Pancreas (tissue), 10 donors: Measurements from ENCODE around the gene PTK7. TPM values are rescaled to one million over a fixed set of nuclear protein-coding genes. Genes with fewer than 3 reads are reported as not detected.

Experiments used
- ATAC-seq, 4 donors: fragments of 200-7000 bp; cut with Tn5 transposase; one replicate each; pipeline versions ENCODE4 v1.8.0 to v1.9.1; 2020; ENCODE audit warnings: mild to moderate bottlenecking in 4 of 4, moderate library complexity in 4 of 4
- DNase-seq, 6 donors: peaks; one replicate each; pipeline ENCODE4 v3.0.0-alpha.2; 2020
- FAIRE-seq: peaks from 2 replicates; lab custom pipeline; 2012; peaks lifted over from hg19 to GRCh38; lab: Jason Lieb, UNC
- H3K27ac ChIP-seq, 4 donors: fragments of 200-600 bp; sonication (generic); 1 replicate in 3 of 4; 2 replicates in 1 of 4; pipeline versions ENCODE4 v1.5.0 to v1.8.0; 2020
- H3K27me3 ChIP-seq, 4 donors: fragments of 200-600 bp; one replicate each; pipeline ENCODE4 v1.8.0; 2021
- H3K36me3 ChIP-seq, 3 donors: fragments of 200-600 bp; sonication (generic) in 1 of 3; one replicate each; pipeline versions ENCODE4 v1.5.0 to v1.8.0; 2020 to 2021
- H3K4me1 ChIP-seq, 3 donors: fragments of 200-600 bp; one replicate each; pipeline ENCODE4 v1.8.0; 2021
- H3K4me3 ChIP-seq, 4 donors: fragments of 200-600 bp; sonication (generic) in 2 of 4; one replicate each; pipeline versions ENCODE4 v1.5.0 to v1.8.0; 2020 to 2021
- H3K9me3 ChIP-seq, 4 donors: fragments of 200-600 bp; one replicate each; pipeline ENCODE4 v1.8.0; 2021
- WGBS, 2 donors: extraction: QIAGEN DNeasy Blood & Tissue Kit; methylation state at CpG; one replicate each; pipeline ENCODE4 v1.1.7; 2013; 5-methylcytosine and 5-hydroxymethylcytosine counted together
- intact Hi-C, 3 donors: fragments of 100-400 bp; cut with DNase I; formaldehyde crosslinking; loops; one replicate each; pipeline versions ENCODE4 v1.11.1 to v1.14.2; 2022
- polyA plus RNA-seq, 2 donors: library from polyadenylated mRNA; stranded (reverse); fragments of 200-250 nt; gene quantifications; one replicate each; pipeline ENCODE4 v1.2.3, GENCODE V29; 2013
- total RNA-seq, 6 donors: library from RNA; stranded (reverse); fragmentation: NEBNext Ultra II Directional in 4 of 6; extraction: Animal tissue kit (Norgen Biotek cat#: 25700) in 4 of 6; gene quantifications; one replicate each; pipeline versions ENCODE4 v1.2.1 to v1.2.4, GENCODE V29; 2021 to 2023
- TF ChIP-seq, protein P1 (sequence below), 4 donors: fragments of 200-600 bp; sonication (generic) in 3 of 4; IDR thresholded peaks; one replicate each; pipeline versions ENCODE4 v1.5.0 to v1.8.0; 2021; ENCODE audit warnings: antibody characterized with exemption in 4 of 4
- donor health status: healthy with polysubstance abuse.
- donor health status: DM: no; HTN: no; CAD: no; lungs with moderate emphysema.
- donor health status: DM: no; HTN: no; CAD: no.
- donor health status: control.
- donor health status: control.
- donor health status: Bipolar disorder and iron deficiency.
- donor health status: DM: yes; HTN: yes; CAD: no.
- donor health status: DM: no; HTN: no; CAD: no.
- donor health status: DM: no; HTN: no; CAD: no.
- donor health status: DM: yes; HTN: yes; CAD: no.

The PTK7 gene
- total and polyA plus RNA-seq, 8 donors = 9.8 to 44.2 (median 18.4) TPM

DNA sequence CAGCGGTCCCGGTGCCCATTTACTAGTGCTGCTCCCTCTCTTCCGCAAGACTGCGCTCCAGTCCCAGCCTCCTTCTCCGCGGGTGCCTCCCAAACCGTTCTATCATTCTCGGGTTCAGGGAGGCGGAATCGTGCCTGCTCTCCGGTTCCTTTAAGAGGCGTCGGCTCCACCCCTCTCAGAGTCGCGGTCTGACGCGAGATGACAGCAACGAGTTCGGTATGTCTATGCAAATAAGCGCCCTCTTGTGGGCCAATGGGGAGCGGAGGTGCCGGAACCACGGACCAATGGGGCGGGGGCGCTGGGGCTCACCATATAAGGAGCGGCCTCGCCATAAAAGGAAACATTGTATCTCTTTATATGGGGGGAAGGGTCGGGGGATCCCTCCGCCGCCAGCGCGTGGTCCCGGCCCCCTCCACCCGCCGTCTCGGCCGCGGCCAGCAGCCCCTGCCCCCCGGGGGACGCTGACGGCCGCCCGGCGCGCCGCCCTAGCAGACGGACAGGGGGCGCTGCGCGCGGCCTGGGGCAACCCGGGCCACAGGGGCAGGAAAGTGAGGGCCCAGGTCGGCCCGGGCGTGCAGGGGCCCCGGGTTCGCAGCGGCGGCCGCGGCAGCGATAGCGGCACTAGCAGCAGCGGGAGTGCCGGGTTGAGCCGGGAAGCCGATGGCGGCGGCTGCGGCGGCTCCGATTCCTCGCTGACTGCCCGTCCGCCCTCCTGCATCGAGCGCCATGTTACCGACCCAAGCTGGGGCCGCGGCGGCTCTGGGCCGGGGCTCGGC lies 95.0 kb downstream of the PTK7 start, which contains the start of gene SRF:
SRF (plus strand) TSS at position 339 of the 776 bp plus-strand sequence; CDS start at position 727, 388 bp downstream.
- peak; percentile 47 for FAIRE-seq
- peak; percentile 73 to 84 (median 78) for ATAC-seq

DNA sequence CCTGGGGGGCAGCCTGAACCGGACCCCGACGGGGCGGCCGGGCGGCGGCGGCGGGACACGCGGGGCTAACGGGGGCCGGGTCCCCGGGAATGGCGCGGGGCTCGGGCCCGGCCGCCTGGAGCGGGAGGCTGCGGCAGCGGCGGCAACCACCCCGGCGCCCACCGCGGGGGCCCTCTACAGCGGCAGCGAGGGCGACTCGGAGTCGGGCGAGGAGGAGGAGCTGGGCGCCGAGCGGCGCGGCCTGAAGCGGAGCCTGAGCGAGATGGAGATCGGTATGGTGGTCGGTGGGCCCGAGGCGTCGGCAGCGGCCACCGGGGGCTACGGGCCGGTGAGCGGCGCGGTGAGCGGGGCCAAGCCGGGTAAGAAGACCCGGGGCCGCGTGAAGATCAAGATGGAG lies 95.6 kb downstream of the PTK7 start:
- no peak for FAIRE-seq
- Histone ChIP-seq H3K27ac (peak overlapping the region; percentile 88 to 97 (median 94)), H3K4me1 (peaks cover 8 to 23% (median 23%) of the 10 kb centered on the region in 3 donors), H3K36me3 (peaks cover 0 to 13% (median 0%) of the 10 kb centered on the region in 3 donors), H3K9me3 (no peaks in the 10 kb centered on the region), H3K27me3 (no peaks in the 10 kb centered on the region), H3K4me3 (peak overlapping the region; percentile 68 to 97 (median 87))
- ATAC-seq = peak in 1 of 4 donors; percentile 0
- DNase-seq = peak in 4 of 6 donors; percentile 33 to 86 (median 56)
- TF ChIP-seq, protein P1, sequence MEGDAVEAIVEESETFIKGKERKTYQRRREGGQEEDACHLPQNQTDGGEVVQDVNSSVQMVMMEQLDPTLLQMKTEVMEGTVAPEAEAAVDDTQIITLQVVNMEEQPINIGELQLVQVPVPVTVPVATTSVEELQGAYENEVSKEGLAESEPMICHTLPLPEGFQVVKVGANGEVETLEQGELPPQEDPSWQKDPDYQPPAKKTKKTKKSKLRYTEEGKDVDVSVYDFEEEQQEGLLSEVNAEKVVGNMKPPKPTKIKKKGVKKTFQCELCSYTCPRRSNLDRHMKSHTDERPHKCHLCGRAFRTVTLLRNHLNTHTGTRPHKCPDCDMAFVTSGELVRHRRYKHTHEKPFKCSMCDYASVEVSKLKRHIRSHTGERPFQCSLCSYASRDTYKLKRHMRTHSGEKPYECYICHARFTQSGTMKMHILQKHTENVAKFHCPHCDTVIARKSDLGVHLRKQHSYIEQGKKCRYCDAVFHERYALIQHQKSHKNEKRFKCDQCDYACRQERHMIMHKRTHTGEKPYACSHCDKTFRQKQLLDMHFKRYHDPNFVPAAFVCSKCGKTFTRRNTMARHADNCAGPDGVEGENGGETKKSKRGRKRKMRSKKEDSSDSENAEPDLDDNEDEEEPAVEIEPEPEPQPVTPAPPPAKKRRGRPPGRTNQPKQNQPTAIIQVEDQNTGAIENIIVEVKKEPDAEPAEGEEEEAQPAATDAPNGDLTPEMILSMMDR (IDR thresholded peaks at IDR 0.05) = no peak
- 0 to 1% methylated on average over 30 to 57 of the region's 57 CpGs for WGBS, 2 donors
- intact Hi-C loops = no loop called here

More for the DNA sequence above, 95.0 kb downstream of the PTK7 start, which contains the start of gene SRF:
- Histone ChIP-seq H3K9me3 (no peaks in the 10 kb centered on the region), H3K36me3 (peaks cover 0 to 7% (median 0%) of the 10 kb centered on the region in 3 donors), H3K27me3 (no peaks in the 10 kb centered on the region), H3K4me3 (peak within 1 kb of the TSS; percentile 68 to 97 (median 87)), H3K27ac (peak within 1 kb of the TSS; percentile 88 to 97 (median 94)), H3K4me1 (peaks cover 8 to 23% (median 23%) of the 10 kb centered on the region in 3 donors)
- TF ChIP-seq, protein P1 (IDR thresholded peaks at IDR 0.05) = peak; percentile 51 to 66 (median 60)
- intact Hi-C loops = no loop called here
- 0% methylated on average over 50 to 83 of the region's 83 CpGs for WGBS, 2 donors
- DNase-seq = peak; percentile 97 to 100 (median 99)

DNA sequence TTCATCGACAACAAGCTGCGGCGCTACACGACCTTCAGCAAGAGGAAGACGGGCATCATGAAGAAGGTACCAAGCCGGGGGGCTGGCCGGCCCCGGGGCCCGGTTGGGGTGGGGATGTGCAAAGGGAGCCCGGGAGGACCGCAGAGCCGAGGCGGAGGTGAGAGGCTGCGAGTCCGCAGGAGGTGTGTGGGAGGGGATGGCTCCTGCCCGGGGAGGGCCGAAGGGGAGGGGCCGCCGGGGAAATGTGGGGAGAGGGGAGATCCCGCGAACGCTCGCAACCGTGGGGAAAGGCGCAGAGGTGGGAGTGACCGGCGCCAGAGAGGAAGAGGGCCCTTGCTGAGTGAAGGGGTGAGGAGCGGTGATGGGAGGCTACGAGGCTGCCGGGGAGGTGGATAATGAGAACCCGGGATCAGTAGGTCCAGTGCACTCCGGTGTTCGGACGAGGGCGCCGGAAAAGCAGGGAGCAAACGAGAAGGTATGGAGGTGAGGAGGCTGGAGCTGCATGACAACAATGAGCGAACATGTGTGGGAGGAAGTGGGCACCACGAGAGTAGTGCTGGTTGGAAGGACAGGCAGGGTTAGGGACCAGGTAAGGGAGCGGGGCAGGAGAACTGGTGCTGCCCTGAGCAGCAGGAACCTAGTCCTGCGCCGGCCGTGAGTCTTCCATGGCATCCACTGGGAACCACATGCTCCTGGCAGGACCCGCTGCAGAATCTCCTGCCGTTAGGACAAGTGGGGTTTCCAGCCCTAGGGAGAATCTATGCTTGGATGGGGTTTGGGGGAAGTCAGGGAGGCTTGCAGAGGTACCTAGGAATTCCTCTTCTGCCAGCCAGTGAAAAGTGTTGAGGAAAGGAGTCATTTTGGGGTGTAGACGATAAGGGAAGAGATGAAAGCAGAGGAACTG lies 96.2 kb downstream of the PTK7 start:
- WGBS, 2 donors = 2 to 3% methylated on average over 46 of the region's 46 CpGs
- Histone ChIP-seq H3K4me3 (peak overlapping the region; percentile 68 to 97 (median 87)), H3K4me1 (peaks cover 8 to 23% (median 23%) of the 10 kb centered on the region in 3 donors), H3K9me3 (no peaks in the 10 kb centered on the region), H3K36me3 (peaks cover 0 to 14% (median 0%) of the 10 kb centered on the region in 3 donors), H3K27ac (peak overlapping the region; percentile 88 to 97 (median 94)), H3K27me3 (no peaks in the 10 kb centered on the region)
- ATAC-seq (peak in 2 of 4 donors; percentile 1 to 3), DNase-seq (peak; percentile 52 to 90 (median 71)), FAIRE-seq (no peak)
- intact Hi-C loops = no loop called here
- TF ChIP-seq, protein P1 (IDR thresholded peaks at IDR 0.05) = no peak

DNA sequence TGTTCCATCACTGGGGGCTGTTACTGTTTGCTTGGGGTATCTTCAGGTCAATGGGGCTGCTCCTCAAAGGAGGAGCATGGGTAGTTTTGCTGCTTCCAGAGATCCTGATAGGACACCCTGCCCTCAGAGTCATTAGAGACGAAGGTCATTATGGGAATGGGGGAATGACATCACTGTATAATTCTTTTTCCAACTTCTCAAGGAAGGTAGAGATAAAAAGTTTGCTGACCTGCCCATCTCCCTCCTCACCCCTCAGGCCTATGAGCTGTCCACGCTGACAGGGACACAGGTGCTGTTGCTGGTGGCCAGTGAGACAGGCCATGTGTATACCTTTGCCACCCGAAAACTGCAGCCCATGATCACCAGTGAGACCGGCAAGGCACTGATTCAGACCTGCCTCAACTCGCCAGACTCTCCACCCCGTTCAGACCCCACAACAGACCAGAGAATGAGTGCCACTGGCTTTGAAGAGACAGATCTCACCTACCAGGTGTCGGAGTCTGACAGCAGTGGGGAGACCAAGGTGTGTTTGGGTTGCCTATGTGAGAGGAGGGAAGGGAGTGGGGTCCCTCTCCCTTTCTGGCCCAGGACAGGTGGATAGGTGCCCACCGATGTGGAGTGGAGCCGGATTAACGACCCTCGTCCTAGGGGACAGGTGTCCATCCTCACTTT lies 97.6 kb downstream of the PTK7 start:
- Histone ChIP-seq H3K36me3 (peaks cover 0 to 24% (median 6%) of the 10 kb centered on the region in 3 donors), H3K4me1 (peaks cover 8 to 23% (median 23%) of the 10 kb centered on the region in 3 donors), H3K4me3 (peak overlapping the region in 2 of 4 donors; percentile 47 to 97), H3K9me3 (no peaks in the 10 kb centered on the region), H3K27ac (peak overlapping the region; percentile 66 to 97 (median 86)), H3K27me3 (no peaks in the 10 kb centered on the region)
- DNase-seq (peak in 2 of 6 donors; percentile 34 to 35), ATAC-seq (no peak), FAIRE-seq (no peak)
- intact Hi-C loops = no loop called here
- WGBS, 2 donors = 43 to 51% methylated on average over 11 of the region's 11 CpGs
- TF ChIP-seq, protein P1 (IDR thresholded peaks at IDR 0.05) = no peak
